Lower leg skin (tissue), 4 donors: ENCODE measurements around the gene CLIP2. TPM values are rescaled to one million over a fixed set of nuclear protein-coding genes. Genes with fewer than 3 reads are reported as not detected.
"Not testable (repeated sequence)": the region's sequence is repeated elsewhere in the genome, so short reads cannot be mapped to it uniquely, and the experiment has no call there.

Source experiments
- DNase-seq, 2 donors: peaks; one replicate each; pipeline ENCODE4 v3.0.0-alpha.2; 2019; ENCODE audit warnings: low spot score in 2 of 2
- H3K4me3 ChIP-seq: fragments of 200-600 bp; sonication (generic); 2 replicates; pipeline ENCODE4 v1.5.1; 2017; ENCODE audit warnings: mild to moderate bottlenecking, low read depth; ENCODE audit not compliant: poor library complexity, severe bottlenecking
- POLR2A ChIP-seq, 2 donors: fragments of 450-650 bp; IDR thresholded peaks; one replicate each; pipeline ENCODE4 v1.6.1; 2016 to 2017; ENCODE audit warnings: antibody characterized with exemption in 2 of 2, mild to moderate bottlenecking in 1 of 2, moderate library complexity in 1 of 2
- WGBS, 2 donors: methylation state at CpG; one replicate each; pipeline ENCODE4 v1.1.5; 2018; 5-methylcytosine and 5-hydroxymethylcytosine counted together
- intact Hi-C: fragments of 100-400 bp; cut with DNase I; formaldehyde crosslinking; loops from one replicate; pipeline ENCODE4 v1.15.0; 2023; ENCODE audit warnings: low total_unique reads
- total RNA-seq, 4 donors: library from RNA; depleted of rRNA; stranded (reverse); fragments of >200 nt; gene quantifications; one replicate each; pipeline ENCODE4 v1.1.0, GENCODE V29; 2016
- TF ChIP-seq, protein P1 (sequence below), 3 donors: fragments of 450-650 bp; IDR thresholded peaks; one replicate each; pipeline ENCODE4 v1.5.1; 2016; ENCODE audit warnings: antibody characterized with exemption in 3 of 3, mild to moderate bottlenecking in 3 of 3, moderate library complexity in 2 of 3

The CLIP2 gene
- total RNA-seq, 4 donors from 2014 or later, result 29.1 to 60.2 (median 52.5) TPM

DNA sequence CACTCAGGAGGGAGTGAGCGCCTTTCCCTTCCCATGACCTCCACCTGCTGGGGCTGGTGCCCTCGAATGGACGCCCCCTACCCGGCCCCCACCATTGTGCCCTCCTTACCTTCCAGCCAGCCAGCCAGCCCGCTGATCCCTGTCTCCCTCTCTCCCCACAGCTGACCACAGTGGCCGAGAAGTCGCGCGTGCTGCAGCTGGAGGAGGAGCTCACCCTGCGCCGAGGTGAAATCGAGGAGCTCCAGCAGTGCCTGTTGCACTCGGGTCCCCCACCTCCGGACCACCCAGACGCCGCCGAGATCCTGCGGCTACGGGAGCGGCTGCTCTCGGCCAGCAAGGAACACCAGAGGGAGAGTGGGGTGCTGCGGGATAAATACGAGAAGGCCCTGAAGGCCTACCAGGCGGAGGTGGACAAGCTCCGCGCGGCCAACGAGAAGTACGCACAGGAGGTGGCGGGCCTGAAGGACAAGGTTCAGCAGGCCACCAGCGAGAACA, 86.6 kb downstream of the CLIP2 start:
- DNase-seq, result no peak
- 93 to 94% methylated on average over 31 of the region's 31 CpGs for WGBS, 2 donors
- intact Hi-C loops, result no loop called here
- TF ChIP-seq, protein P1, sequence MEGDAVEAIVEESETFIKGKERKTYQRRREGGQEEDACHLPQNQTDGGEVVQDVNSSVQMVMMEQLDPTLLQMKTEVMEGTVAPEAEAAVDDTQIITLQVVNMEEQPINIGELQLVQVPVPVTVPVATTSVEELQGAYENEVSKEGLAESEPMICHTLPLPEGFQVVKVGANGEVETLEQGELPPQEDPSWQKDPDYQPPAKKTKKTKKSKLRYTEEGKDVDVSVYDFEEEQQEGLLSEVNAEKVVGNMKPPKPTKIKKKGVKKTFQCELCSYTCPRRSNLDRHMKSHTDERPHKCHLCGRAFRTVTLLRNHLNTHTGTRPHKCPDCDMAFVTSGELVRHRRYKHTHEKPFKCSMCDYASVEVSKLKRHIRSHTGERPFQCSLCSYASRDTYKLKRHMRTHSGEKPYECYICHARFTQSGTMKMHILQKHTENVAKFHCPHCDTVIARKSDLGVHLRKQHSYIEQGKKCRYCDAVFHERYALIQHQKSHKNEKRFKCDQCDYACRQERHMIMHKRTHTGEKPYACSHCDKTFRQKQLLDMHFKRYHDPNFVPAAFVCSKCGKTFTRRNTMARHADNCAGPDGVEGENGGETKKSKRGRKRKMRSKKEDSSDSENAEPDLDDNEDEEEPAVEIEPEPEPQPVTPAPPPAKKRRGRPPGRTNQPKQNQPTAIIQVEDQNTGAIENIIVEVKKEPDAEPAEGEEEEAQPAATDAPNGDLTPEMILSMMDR (IDR thresholded peaks at IDR 0.05), result no peak
- TF ChIP-seq POLR2A (IDR thresholded peaks at IDR 0.05), result no peak
- H3K4me3 ChIP-seq, result no peak overlapping the region

GRCh38 chr7:74376256-74377036, 87.2 kb downstream of the CLIP2 start:
- intact Hi-C loops, result no loop called here
- no peak overlapping the region for H3K4me3 ChIP-seq
- no peak for DNase-seq
- 87 to 90% methylated on average over 36 to 37 of the region's 37 CpGs for WGBS, 2 donors
- TF ChIP-seq, protein P1 (IDR thresholded peaks at IDR 0.05), result no peak
- no peak for TF ChIP-seq POLR2A (IDR thresholded peaks at IDR 0.05)

GRCh38 chr7:74379938-74380337, 90.7 kb downstream of the CLIP2 start:
- no peak for DNase-seq
- intact Hi-C loops, result no loop called here
- 40 to 58% methylated on average over 2 of the region's 2 CpGs for WGBS, 2 donors
- TF ChIP-seq, protein P1 (IDR thresholded peaks at IDR 0.05), result no peak
- TF ChIP-seq POLR2A (IDR thresholded peaks at IDR 0.05), result no peak
- H3K4me3 ChIP-seq, result no peak overlapping the region

- no peak overlapping the region for H3K4me3 ChIP-seq
- intact Hi-C loops, result no loop called here
- 69 to 76% methylated on average over 7 of the region's 7 CpGs for WGBS, 2 donors
- DNase-seq, result no peak
- TF ChIP-seq POLR2A (IDR thresholded peaks at IDR 0.05), result no peak
- TF ChIP-seq, protein P1 (IDR thresholded peaks at IDR 0.05), result no peak
Observed at GRCh38 chr7:74380720-74381119, 91.5 kb downstream of the CLIP2 start.

DNA sequence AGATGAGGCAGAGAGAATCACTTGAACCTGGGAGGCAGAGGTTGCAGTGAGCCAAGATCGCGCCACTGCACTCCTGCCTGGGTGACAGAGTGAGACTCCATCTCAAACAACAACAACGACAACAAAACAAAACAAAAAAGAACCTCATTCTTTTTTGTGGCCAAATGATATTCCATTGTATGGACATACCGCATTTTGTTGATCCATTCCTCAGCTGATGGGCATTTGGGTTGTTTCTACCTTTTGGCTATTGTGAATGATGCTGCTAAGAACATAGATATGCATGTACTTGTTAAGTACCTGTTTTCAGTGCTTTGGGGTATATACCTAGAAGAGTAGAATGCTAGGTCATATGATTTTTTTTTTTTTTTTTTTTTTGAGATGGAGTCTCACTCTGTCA, 94.9 kb downstream of the CLIP2 start:
- H3K4me3 ChIP-seq, intact Hi-C loops, DNase-seq: not testable (repeated sequence)
- 74 to 99% methylated on average over 4 of the region's 4 CpGs for WGBS, 2 donors

- H3K4me3 ChIP-seq, DNase-seq, intact Hi-C loops: not testable (repeated sequence)
- WGBS, 2 donors, result 79 to 96% methylated on average over 8 of the region's 8 CpGs
Observed at GRCh38 chr7:74384854-74385253, 95.6 kb downstream of the CLIP2 start.

- WGBS, 2 donors, result 87 to 99% methylated on average over 9 of the region's 9 CpGs
- DNase-seq, result no peak
- intact Hi-C loops, result no loop called here
- no peak overlapping the region for H3K4me3 ChIP-seq
- TF ChIP-seq POLR2A (IDR thresholded peaks at IDR 0.05), result no peak
- TF ChIP-seq, protein P1 (IDR thresholded peaks at IDR 0.05), result no peak
Observed at GRCh38 chr7:74387606-74388005, 98.4 kb downstream of the CLIP2 start.
